Panc1 (cell line): ENCODE measurements around the gene AGAP1. TPM values are rescaled to one million over a fixed set of nuclear protein-coding genes. Genes with fewer than 3 reads are reported as not detected.
A peak's percentile ranks its signal among the peaks of the same experiment; 100 is the strongest.

Experiments
- ATAC-seq: fragments of 200-7000 bp; cut with Tn5 transposase; 2 replicates; pipeline ENCODE4 v1.9.1; 2020; ENCODE audit warnings: mild to moderate bottlenecking, moderate library complexity
- BruUV-seq: library from RNA; stranded (reverse); fragments of 400-500 nt; replicated peaks from 2 replicates; lab custom pipeline; 2021; lab: Mats Ljungman, UMichigan
- CTCF ChIA-PET: fragments of 300-600 bp; sonication (Branson Sonifier 250); formaldehyde crosslinking; loops from one replicate; lab custom pipeline; 2022; ENCODE audit warnings: antibody characterized with exemption; lab: Charles Lee
- POLR2A ChIA-PET: fragments of 300-600 bp; sonication (Branson Sonifier 250); formaldehyde crosslinking; loops from one replicate; lab custom pipeline; 2022; ENCODE audit warnings: antibody characterized with exemption; lab: Charles Lee
- DNase-seq: peaks from one replicate; pipeline ENCODE4 v3.0.0-alpha.2; 2010; ENCODE audit warnings: low read depth, low spot score
- H3K27ac ChIP-seq: 2 replicates; pipeline ENCODE4 v1.5.1; 2011; ENCODE audit warnings: mild to moderate bottlenecking, low read length, inconsistent platforms
- H3K27me3 ChIP-seq: fragments of 200-500 bp; sonication (Bioruptor generic); 2 replicates; pipeline ENCODE4 v1.6.0; 2014; ENCODE audit warnings: low read length, inconsistent platforms; ENCODE audit not compliant: control insufficient read depth, insufficient read depth
- H3K36me3 ChIP-seq: fragments of 200-500 bp; sonication (Bioruptor generic); 2 replicates; pipeline ENCODE4 v1.5.1; 2014; ENCODE audit warnings: inconsistent platforms, mild to moderate bottlenecking, low read length, moderate library complexity; ENCODE audit not compliant: control insufficient read depth, insufficient read depth
- H3K4me1 ChIP-seq: 2 replicates; pipeline ENCODE4 v1.5.1; 2011; ENCODE audit warnings: inconsistent platforms, mild to moderate bottlenecking, low read length, moderate library complexity; ENCODE audit not compliant: control insufficient read depth, insufficient read depth
- H3K4me3 ChIP-seq, 2 experiments: 2 replicates each; pipeline ENCODE4 v1.5.1; 2011 to 2012; ENCODE audit warnings: low read depth in 2 of 2, low read length in 2 of 2, mild to moderate bottlenecking in 2 of 2, inconsistent platforms in 1 of 2, moderate library complexity in 1 of 2
- H3K9me3 ChIP-seq: fragments of 200-500 bp; sonication (Bioruptor generic); 2 replicates; pipeline ENCODE4 v1.5.1; 2014; ENCODE audit warnings: low read depth, mild to moderate bottlenecking, inconsistent platforms, low read length, moderate library complexity; ENCODE audit not compliant: control insufficient read depth, insufficient read depth
- CTCF ChIP-seq: fragments of 450-650 bp; IDR thresholded peaks from 2 replicates; pipeline ENCODE4 v1.5.1; 2017; ENCODE audit warnings: mild to moderate bottlenecking
- POLR2AphosphoS5 ChIP-seq: IDR thresholded peaks from 2 replicates; pipeline ENCODE4 v1.6.1; 2012; ENCODE audit warnings: mild to moderate bottlenecking, low read depth, low read length, moderate library complexity
- REST ChIP-seq, 2 experiments: IDR thresholded peaks; 2 replicates each; pipeline ENCODE4 v1.6.1; 2011 to 2012; ENCODE audit warnings: low read depth in 2 of 2, control low read depth in 1 of 2, low read length in 1 of 2, mild to moderate bottlenecking in 1 of 2, moderate library complexity in 1 of 2; ENCODE audit not compliant: insufficient read depth in 1 of 2
- SIN3A ChIP-seq: IDR thresholded peaks from 2 replicates; pipeline ENCODE4 v1.6.1; 2012; ENCODE audit warnings: low read depth, mild to moderate bottlenecking, low read length, moderate library complexity, borderline replicate concordance; ENCODE audit not compliant: insufficient read depth
- TCF7L2 ChIP-seq: IDR thresholded peaks from 2 replicates; pipeline ENCODE4 v1.6.1; 2011; ENCODE audit warnings: mild to moderate bottlenecking, low read depth, low read length, inconsistent platforms
- in situ Hi-C: cut with HindIII; loops from 2 replicates; pipeline ENCODE4 v1.10.0; 2016; ENCODE audit warnings: low sequenced_read_pairs, low pct_unique_long_range_greater_than_20kb
- intact Hi-C: fragments of 100-400 bp; cut with micrococcal nuclease; formaldehyde crosslinking; loops from one replicate; pipeline ENCODE4 v1.10.0; 2022; ENCODE audit not compliant: unreplicated experiment
- total RNA-seq: library from RNA; stranded (reverse); gene quantifications from one replicate; pipeline ENCODE4 v1.2.1, GENCODE V29; 2021; ENCODE audit not compliant: unreplicated experiment

AGAP1 gene
- total RNA-seq, 1 experiment from 2014 or later: 38.9 TPM

- H3K4me3 ChIP-seq: no peak overlapping the region
- in situ Hi-C loops: no loop called here
- TSS peak; percentile 33 for BruUV-seq
- H3K27me3 ChIP-seq: no peaks in the 10 kb centered on the region
- no peaks in the 10 kb centered on the region for H3K4me1 ChIP-seq
- ATAC-seq (no peak), DNase-seq (no peak)
- intact Hi-C loops: no loop called here
- no peaks in the 10 kb centered on the region for H3K36me3 ChIP-seq
- no peak for TF ChIP-seq REST (IDR thresholded peaks at IDR 0.05; ENCODE audit: insufficient read depth in 1 of 2, low read depth in 2 of 2, low read length in 1 of 2)
- no peak for TF ChIP-seq TCF7L2
- no peak for TF ChIP-seq SIN3A
- TF ChIP-seq CTCF: no peak
- TF ChIP-seq POLR2AphosphoS5: no peak
- ChIA-PET CTCF (no interaction called here), POLR2A (interaction anchor here (0.5 kb wide), 1 partner anchor 297 kb away, joined by 3 read pairs; no protein-coding TSS in a partner anchor)
- H3K27ac ChIP-seq: no peak overlapping the region
- H3K9me3 ChIP-seq: no peaks in the 10 kb centered on the region
These were observed 415.5 kb downstream of the AGAP1 start for GRCh38 chr2:235909358-235909757.

DNA sequence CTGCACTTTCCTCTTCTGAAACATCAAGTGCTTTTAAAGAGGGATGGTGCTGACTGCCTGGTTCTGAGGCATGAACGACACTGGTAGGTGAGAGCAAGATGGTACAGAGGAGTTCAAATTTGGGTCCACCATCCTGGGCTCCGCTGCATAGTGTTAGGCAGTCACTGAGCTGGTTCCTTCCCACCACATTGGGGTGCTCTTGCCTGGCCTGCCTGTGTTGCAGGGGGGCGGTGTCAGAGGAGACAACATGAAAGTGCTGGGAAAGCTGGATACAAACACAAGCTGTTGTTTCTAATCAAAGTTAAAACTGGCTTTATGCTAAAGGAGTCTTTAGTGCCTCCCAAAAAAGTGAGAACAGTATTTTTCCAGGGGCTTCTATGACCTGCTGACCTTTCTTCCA is 416.2 kb downstream of the AGAP1 start:
- in situ Hi-C loops: no loop called here
- Histone ChIP-seq H3K27ac (no peak overlapping the region), H3K4me1 (no peaks in the 10 kb centered on the region), H3K4me3 (no peak overlapping the region), H3K27me3 (no peaks in the 10 kb centered on the region), H3K9me3 (no peaks in the 10 kb centered on the region), H3K36me3 (no peaks in the 10 kb centered on the region)
- intact Hi-C loops: no loop called here
- DNase-seq (no peak), ATAC-seq (no peak)
- TF ChIP-seq CTCF (no peak), TCF7L2 (no peak), REST (IDR thresholded peaks at IDR 0.05; ENCODE audit: insufficient read depth in 1 of 2, low read depth in 2 of 2, low read length in 1 of 2) (no peak), SIN3A (no peak), POLR2AphosphoS5 (no peak)
- POLR2A ChIA-PET: interaction anchor here (0.5 kb wide), 1 partner anchor 296 kb away, joined by 3 read pairs; no protein-coding TSS in a partner anchor
- CTCF ChIA-PET: interaction anchor here (0.6 kb wide), 1 partner anchor 164 kb away, joined by 4 read pairs; no protein-coding TSS in a partner anchor
- BruUV-seq: no TSS peak
